Measurements from ENCODE around the gene ALG9. TPM values are rescaled to one million over a fixed set of nuclear protein-coding genes. Genes with fewer than 3 reads are reported as not detected.
"Not testable (repeated sequence)": the region's sequence is repeated elsewhere in the genome, so short reads cannot be mapped to it uniquely, and the experiment has no call there.

ALG9 gene
- total and polyA plus RNA-seq, 9 donors = 12.0 to 43.5 (median 29.3) TPM

DNA sequence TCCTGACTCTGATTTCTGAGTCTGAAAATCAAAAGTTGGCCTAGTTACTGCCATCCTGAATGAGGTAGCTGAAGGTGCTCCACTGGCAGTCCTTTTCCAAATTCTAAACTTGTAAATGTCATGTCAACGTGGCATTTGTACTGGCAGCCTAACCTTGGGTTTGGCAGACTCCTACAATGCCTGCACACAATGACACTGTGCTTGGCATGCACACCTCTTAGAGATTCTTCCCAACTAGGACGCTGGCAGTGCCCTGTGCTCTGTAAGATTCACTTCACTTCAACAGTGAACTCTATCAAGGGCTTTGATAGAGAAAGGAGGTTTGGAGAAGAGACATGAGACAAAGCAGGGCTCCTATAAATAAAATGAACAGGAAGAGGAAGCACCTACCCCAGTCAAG, 83.3 kb downstream of the ALG9 start:
- intact Hi-C loops (cut with DNase I) = no loop called here
- TF ChIP-seq POLR2A (IDR thresholded peaks at IDR 0.05) (no peak), EP300 (IDR thresholded peaks at IDR 0.05) (no peak), CTCF (IDR thresholded peaks at IDR 0.05) (no peak)
- no peaks in the 10 kb centered on the region for H3K4me1 ChIP-seq (ENCODE audit: insufficient read depth)
- no peak overlapping the region for H3K27ac ChIP-seq
- no peaks in the 10 kb centered on the region for H3K9me3 ChIP-seq
- no peaks in the 10 kb centered on the region for H3K27me3 ChIP-seq
- no peak overlapping the region for H3K4me3 ChIP-seq
- no peak for DNase-seq
- no peaks in the 10 kb centered on the region for H3K36me3 ChIP-seq
- 91 to 93% (median 92%) methylated on average over 2 of the region's 2 CpGs for WGBS, 3 donors

GRCh38 chr11:111785886-111786412, 85.4 kb downstream of the ALG9 start:
- Histone ChIP-seq H3K27ac (no peak overlapping the region), H3K27me3 (no peaks in the 10 kb centered on the region), H3K36me3 (no peaks in the 10 kb centered on the region), H3K9me3 (no peaks in the 10 kb centered on the region), H3K4me1 (ENCODE audit: insufficient read depth) (no peaks in the 10 kb centered on the region), H3K4me3 (no peak overlapping the region)
- WGBS, 3 donors = 93 to 96% (median 94%) methylated on average over 2 of the region's 2 CpGs
- no peak for DNase-seq
- intact Hi-C loops (cut with DNase I) = no loop called here
- TF ChIP-seq CTCF (IDR thresholded peaks at IDR 0.05) (no peak), POLR2A (IDR thresholded peaks at IDR 0.05) (no peak), EP300 (IDR thresholded peaks at IDR 0.05) (no peak)

- TF ChIP-seq CTCF (IDR thresholded peaks at IDR 0.05) = no peak
- no peak for TF ChIP-seq POLR2A (IDR thresholded peaks at IDR 0.05)
- no peak for TF ChIP-seq EP300 (IDR thresholded peaks at IDR 0.05)
- DNase-seq = no peak
- no peak overlapping the region for H3K4me3 ChIP-seq
- H3K9me3 ChIP-seq = no peaks in the 10 kb centered on the region
- intact Hi-C loops (cut with DNase I) = no loop called here
- 59 to 70% (median 66%) methylated on average over 2 of the region's 2 CpGs for WGBS, 3 donors
- no peaks in the 10 kb centered on the region for H3K4me1 ChIP-seq (ENCODE audit: insufficient read depth)
- no peaks in the 10 kb centered on the region for H3K36me3 ChIP-seq
- no peak overlapping the region for H3K27ac ChIP-seq
- no peaks in the 10 kb centered on the region for H3K27me3 ChIP-seq
Observed at GRCh38 chr11:111785076-111785475, 86.3 kb downstream of the ALG9 start.

- H3K27me3 ChIP-seq; DNase-seq; H3K36me3 ChIP-seq; intact Hi-C loops (cut with DNase I); H3K9me3 ChIP-seq; H3K27ac ChIP-seq; H3K4me1 ChIP-seq (ENCODE audit: insufficient read depth); H3K4me3 ChIP-seq: not testable (repeated sequence)
- WGBS, 3 donors = 96 to 98% (median 97%) methylated on average over 10 of the region's 10 CpGs
Observed at GRCh38 chr11:111784311-111784710, 87.1 kb downstream of the ALG9 start.

GRCh38 chr11:111782109-111782741, 89.2 kb downstream of the ALG9 start:
- intact Hi-C loops (cut with DNase I) = no loop called here
- no peaks in the 10 kb centered on the region for H3K4me1 ChIP-seq (ENCODE audit: insufficient read depth)
- no peak for DNase-seq
- no peaks in the 10 kb centered on the region for H3K27me3 ChIP-seq
- TF ChIP-seq EP300 (IDR thresholded peaks at IDR 0.05) = no peak
- TF ChIP-seq POLR2A (IDR thresholded peaks at IDR 0.05) = no peak
- TF ChIP-seq CTCF (IDR thresholded peaks at IDR 0.05) = no peak
- WGBS, 3 donors = 52 to 66% (median 64%) methylated on average over 5 of the region's 5 CpGs
- no peak overlapping the region for H3K27ac ChIP-seq
- no peaks in the 10 kb centered on the region for H3K9me3 ChIP-seq
- no peak overlapping the region for H3K4me3 ChIP-seq
- H3K36me3 ChIP-seq = no peaks in the 10 kb centered on the region

Data from ovary (tissue), 9 donors.